Gastroesophageal sphincter (tissue), 3 donors: ENCODE results near the gene MTCP1.

Source experiments
- EP300 ChIP-seq: sonication (generic); formaldehyde crosslinking; IDR thresholded peaks from one replicate; pipeline ENCODE4 v1.6.1; 2017; ENCODE audit warnings: antibody characterized with exemption, mild to moderate bottlenecking
- POLR2A ChIP-seq, 2 donors: fragments of 450-650 bp; IDR thresholded peaks; one replicate each; pipeline ENCODE4 v1.6.1; 2017; ENCODE audit warnings: antibody characterized with exemption in 2 of 2, mild to moderate bottlenecking in 2 of 2, moderate library complexity in 1 of 2
- POLR2AphosphoS5 ChIP-seq: sonication (generic); formaldehyde crosslinking; IDR thresholded peaks from one replicate; pipeline ENCODE4 v1.6.1; 2017; ENCODE audit warnings: antibody characterized with exemption
- TF ChIP-seq, protein P1 (sequence below), 4 experiments: fragments of 200-600 bp in 2 of 4; fragments of 450-650 bp in 2 of 4; sonication (generic) in 1 of 4; IDR thresholded peaks; one replicate each; pipeline ENCODE4 v1.5.1; 2017 to 2019; ENCODE audit warnings: antibody characterized with exemption in 4 of 4, mild to moderate bottlenecking in 2 of 4, moderate library complexity in 2 of 4

DNA sequence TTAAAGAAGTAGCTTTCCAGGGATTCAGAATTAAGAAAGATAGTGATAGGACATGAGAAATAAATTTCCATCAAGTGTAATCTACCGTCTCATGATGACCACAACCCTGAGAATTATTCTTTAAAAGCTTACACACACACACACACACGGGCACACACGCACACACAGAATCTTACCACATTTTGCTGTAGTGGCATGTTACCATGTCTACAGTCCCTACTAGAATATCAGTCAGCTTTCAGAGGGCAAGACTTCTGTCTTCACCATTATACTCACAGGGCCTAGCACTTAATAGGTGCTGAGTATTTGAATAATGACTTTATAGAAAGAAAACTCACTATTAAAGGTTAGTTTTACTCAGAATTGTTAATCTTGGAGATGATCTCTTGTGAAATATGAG, 15.4 kb downstream of the MTCP1 start:
- TF ChIP-seq, protein P1, sequence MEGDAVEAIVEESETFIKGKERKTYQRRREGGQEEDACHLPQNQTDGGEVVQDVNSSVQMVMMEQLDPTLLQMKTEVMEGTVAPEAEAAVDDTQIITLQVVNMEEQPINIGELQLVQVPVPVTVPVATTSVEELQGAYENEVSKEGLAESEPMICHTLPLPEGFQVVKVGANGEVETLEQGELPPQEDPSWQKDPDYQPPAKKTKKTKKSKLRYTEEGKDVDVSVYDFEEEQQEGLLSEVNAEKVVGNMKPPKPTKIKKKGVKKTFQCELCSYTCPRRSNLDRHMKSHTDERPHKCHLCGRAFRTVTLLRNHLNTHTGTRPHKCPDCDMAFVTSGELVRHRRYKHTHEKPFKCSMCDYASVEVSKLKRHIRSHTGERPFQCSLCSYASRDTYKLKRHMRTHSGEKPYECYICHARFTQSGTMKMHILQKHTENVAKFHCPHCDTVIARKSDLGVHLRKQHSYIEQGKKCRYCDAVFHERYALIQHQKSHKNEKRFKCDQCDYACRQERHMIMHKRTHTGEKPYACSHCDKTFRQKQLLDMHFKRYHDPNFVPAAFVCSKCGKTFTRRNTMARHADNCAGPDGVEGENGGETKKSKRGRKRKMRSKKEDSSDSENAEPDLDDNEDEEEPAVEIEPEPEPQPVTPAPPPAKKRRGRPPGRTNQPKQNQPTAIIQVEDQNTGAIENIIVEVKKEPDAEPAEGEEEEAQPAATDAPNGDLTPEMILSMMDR (IDR thresholded peaks at IDR 0.05): no peak
- TF ChIP-seq EP300: no peak
- TF ChIP-seq POLR2A (IDR thresholded peaks at IDR 0.05): no peak
- TF ChIP-seq POLR2AphosphoS5: no peak
